ENCODE data around the gene MN1.

Gene MN1

DNA sequence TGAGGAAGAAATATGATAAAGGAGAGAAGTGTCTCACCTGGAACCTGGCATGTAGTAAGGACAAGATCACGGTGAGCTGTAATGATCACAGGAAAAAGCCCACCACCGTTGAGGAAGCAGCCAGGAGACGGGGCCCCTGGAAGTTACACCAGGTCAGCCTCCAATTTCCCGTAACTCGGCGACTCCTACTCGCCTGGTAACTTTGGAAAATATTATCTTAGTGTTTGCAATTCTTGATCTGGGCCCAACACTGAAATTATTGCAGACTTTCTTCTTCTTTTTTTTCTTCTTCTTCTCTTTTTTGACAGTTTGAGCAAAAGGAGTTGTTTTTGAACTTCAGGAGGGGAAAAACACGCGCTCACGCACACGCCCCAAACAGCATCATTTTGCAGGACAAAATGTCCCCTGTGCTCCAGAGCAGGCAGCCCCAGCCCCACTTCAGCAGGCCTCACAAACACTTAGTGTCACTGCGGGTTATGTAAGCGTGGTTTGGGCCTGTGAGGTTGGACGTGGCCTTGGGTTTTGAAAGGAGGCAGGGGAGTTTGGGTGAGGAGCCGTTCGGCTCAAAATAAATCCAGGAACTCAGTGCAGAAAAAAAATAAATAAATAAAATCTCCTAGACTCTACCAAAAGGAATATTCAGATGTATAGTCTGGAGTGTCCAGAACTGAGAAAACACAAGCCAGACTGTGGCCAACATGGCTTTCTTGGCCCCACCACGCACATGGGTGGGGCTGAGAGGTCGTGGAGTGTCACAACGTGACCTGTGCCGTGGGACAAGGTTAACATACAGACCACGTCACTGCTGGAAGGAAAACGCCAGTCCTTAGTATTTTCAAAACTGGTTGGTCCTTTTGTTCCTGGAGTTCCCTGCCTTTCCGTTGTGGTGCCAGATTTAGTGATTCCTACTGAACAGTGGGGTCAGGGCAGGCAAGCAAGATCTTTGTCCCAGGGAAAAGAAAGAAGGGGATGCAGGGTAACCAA, 26.3 kb upstream of the MN1 start:
- in situ Hi-C loops (cut with MboI; ENCODE audit: low sequenced_read_pairs) = no loop called here

DNA sequence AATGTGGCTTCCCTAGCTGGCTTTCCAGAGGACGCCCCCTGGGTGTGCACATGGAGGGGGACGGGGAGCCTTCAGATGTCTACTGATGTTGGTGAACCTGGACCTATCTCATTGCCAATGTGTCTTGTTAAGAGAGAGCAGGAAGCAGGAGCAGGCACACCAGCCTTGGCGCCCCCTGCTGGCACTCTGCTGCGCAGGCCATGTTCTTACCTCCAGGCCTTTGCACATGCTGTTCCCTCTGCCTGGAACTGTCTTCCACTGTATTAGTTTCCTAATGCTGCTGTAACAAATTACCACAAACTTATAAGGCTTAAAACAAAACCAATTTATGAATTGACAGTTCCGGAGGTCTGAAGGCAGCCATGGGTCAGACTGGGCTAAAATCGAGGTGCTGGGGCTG, 23.6 kb upstream of the MN1 start:
- in situ Hi-C loops (cut with MboI; ENCODE audit: low sequenced_read_pairs) = no loop called here

DNA sequence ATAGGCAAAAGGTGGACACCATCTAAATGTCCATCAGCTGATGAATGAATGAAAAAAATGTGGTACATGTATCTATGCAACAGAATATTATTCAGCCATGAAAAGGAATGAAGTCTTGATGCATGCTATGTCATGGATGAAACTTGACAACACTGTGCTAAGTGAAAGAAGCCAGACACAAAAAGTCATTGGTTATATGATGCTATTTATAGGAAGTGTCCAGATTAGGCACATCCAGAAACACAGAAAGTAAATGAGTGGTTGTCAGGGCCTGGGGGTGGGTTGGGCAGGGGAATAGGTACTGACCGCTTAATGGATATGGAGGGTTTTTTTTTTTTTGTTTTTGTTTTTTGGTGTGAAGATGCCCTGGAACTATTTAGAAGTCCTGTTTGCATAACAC, 21.7 kb upstream of the MN1 start:
- in situ Hi-C loops (cut with MboI; ENCODE audit: low sequenced_read_pairs) = no loop called here

DNA sequence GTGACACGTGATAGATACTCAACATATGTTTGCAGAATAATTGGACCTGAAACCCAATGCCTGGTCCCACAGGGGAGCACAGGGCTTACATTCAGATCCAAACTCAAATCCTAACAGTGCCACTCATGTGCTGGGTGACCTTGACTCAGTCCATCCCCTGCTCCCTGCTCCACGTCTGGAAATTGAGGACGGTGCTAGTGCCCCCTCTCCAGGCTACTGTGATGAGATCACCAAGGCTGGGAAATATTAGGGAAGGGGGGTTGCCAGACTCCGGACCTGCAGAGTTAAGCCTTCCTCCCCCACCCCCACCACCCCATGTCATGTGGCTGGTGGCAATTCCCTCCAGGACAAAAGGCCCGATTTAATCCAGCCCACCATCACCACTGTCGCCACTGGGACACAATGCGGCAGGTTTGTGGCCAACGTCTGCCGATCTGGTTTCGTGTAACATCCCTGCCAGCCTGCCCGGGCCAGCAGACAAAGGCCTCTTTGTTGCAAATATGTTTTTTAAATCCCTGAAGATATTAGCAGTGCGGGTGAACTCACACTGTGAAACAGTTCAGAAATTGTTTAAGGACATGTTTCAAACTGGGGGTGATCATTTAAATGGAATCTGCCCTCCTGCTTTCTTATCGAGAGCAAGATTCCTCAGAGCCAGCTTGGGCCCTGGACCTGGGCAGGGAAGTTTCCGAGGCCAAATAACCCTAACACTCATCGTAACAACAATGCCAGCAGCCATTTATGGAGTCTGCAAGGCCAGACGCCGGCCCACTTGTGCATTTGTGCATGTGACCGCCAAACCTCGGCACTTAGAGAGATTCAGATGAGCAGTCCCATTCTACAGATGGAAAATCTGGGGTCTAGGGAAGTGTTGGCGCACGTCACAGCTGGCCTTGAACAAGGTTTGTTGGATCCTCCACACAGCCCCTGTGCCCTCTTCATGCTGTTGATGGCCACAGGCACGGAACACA, 19.6 kb upstream of the MN1 start:
- in situ Hi-C loops (cut with MboI; ENCODE audit: low sequenced_read_pairs) = no loop called here

DNA sequence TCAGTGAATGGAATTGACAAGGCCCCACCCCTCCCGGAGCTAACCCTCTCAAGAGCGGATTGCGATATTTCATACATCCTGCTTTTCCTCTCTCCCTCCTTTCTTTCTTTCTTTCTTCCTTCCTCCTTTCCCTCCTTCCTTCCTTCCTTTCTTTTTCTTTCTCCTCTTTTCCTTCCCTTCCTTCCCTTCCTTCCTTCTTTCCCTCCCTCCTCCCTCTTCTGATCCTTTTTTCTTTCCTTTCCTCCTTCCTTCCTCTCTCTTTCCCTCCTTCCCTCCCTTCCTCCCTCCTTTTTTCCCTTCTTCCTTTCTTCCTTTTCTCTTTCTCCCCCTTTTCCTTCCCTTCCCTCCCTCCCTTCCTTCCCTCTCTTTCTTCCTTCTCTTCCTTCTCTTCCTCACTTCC, 15.0 kb upstream of the MN1 start:
- in situ Hi-C loops (cut with MboI; ENCODE audit: low sequenced_read_pairs) = no loop called here

DNA sequence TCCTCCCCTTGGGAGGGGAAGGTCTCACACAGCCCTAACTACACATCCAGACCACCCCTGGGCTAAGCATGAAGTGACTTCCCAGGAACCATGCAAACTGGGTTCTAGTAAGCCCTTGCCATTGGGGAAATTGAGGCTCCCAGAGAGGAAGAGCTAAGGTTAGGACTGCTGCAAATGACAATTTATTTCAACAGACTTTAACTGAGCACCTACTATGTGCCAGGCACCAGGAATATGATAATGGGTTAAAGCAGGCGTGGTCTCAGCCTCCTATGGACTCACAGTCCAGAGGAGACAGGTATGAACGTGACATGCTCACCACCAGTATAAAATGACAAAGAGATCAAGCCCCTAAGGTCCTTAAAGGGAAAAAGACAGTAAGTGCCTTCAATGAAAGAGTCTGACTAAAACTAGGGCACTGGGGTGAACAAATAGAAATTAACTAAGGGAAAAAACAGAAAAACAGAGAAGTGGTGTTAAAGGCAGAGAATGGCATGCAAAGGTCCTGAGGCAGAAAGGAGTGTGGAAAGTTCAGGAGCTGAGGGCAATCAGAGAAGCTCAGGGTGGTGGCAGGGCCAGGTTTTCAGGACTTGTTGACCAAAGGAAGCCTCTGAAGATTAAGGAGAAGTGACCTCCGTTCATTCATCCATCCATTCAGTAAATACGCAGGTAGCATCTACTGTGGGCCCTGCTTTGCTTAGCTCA, 14.4 kb upstream of the MN1 start:
- in situ Hi-C loops (cut with MboI; ENCODE audit: low sequenced_read_pairs) = no loop called here

DNA sequence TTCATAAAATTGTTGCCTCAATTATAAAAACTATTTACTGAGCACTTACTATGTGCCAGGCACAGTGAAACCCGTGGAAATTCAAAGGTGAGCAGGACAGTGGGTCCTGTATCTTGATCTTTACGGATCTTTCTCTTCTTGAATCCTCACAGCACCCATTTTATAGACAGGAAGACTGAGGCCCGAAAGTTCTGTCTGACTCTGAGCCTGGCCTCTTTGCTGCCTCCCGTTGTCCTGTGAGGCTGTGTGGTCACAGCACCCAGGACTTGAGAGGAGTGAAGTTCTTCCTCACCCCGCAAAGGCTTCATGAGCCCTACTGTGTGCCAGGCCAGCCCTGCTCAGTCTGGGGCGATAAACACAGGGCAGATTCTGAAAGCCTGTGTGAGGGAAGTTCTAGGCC, 13.4 kb upstream of the MN1 start:
- in situ Hi-C loops (cut with MboI; ENCODE audit: low sequenced_read_pairs) = no loop called here

DNA sequence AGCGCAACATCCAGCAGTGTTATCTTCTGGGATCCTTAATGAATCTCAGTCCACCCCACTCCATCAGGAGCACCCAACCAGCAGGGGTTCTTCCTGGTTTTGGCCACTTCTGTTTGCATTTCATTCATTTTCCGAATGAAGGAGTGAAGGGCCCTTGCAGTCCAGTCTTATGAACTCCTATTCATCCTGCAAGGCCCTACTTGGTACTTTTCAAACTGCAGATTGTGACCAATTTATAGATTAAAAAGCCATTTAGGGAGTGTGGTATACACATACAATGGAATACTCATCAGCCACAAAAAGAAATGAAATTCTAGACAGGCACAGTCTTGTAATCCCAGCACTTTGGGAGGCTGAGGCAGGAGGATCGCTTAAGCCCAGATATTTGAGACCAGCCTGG, 10.2 kb upstream of the MN1 start:
- in situ Hi-C loops (cut with MboI; ENCODE audit: low sequenced_read_pairs) = no loop called here

DNA sequence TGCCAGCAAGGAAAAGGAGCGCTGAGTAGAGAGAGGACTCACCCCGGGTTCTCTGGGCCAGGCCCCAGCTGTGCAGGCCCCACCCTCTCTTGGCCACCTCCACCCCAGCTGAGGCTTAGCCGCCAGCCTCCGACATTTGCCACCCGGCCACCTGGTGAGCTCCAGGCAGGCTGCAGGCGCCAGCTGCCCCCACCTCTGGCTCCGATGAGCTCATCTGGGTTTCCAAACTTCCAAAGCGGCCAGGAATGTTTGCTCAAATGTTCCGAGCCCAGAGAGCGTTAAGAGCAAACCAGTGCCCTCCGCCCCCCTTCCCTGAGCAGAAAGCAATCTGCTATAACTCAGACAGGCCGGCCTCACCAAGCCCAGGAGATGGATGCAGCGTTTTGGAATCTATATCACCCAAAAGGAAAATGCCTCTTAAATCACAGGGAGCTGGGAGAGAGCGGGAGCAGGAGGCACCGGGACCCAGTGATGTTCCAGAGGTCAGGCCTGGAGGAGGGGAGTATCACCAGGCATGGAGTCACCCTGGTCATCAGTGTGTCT, 9.1 kb upstream of the MN1 start:
- in situ Hi-C loops (cut with MboI; ENCODE audit: low sequenced_read_pairs) = no loop called here

DNA sequence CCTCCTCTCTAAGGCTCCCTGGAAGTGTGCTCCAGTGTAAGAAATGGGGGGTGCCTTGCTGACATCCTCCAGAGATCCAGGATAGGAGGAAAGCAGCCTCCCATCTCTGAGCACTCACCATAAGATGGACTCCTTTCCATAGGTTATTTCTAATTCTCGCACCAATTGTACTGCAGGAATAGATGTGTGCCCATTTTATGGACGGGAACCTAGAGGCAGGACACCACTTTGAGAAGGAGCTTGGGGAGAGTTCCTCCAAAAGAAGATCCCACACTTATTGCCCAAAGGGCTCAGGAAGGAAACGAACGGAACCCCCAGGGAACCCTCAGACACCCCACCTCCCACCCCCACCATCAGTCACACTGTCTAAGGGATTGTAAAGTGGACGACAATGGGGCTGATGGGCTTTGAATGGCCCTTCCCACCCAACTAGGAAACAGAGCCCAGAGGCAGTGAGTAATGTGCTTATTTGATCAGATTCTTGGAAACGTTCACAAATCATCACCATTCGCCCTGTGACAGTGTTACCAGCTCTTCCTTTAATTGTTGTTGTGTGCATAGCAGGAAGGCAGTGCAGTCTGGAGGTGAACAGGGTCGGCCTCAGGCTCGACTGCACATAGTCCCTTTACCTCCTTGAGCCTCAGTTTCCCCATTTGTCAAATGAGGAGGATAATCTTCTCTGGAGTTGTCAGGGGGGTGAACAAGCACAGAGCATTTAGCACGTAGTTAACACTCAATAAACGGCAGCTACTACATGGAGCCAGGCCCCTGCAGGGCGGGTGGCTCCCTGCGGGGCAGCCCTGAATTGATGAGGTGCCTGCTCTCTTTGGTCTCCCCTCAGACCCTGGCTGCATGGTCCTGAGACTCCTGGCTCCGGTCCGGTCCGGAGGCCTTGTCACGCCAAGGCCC, 8.4 kb upstream of the MN1 start:
- in situ Hi-C loops (cut with MboI; ENCODE audit: low sequenced_read_pairs) = no loop called here

DNA sequence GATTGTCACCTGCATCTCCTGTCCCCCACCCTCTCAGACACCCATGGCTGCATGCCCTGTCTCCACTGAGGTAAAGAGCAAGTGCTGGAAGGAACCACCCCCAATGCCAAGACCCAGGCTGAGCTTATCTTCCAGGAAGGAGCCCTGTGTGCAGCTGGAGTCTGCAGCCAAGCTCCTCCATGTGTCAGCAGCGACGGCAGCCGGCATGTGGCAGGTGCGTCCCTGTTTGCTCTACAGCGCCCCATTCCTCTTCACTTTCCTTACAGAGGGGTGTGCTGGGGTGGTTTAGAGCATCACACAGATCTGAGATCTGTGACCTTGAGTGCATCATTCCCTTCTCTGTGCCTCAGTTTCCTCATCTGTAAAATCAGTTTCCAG, 7.7 kb upstream of the MN1 start:
- in situ Hi-C loops (cut with MboI; ENCODE audit: low sequenced_read_pairs) = no loop called here

DNA sequence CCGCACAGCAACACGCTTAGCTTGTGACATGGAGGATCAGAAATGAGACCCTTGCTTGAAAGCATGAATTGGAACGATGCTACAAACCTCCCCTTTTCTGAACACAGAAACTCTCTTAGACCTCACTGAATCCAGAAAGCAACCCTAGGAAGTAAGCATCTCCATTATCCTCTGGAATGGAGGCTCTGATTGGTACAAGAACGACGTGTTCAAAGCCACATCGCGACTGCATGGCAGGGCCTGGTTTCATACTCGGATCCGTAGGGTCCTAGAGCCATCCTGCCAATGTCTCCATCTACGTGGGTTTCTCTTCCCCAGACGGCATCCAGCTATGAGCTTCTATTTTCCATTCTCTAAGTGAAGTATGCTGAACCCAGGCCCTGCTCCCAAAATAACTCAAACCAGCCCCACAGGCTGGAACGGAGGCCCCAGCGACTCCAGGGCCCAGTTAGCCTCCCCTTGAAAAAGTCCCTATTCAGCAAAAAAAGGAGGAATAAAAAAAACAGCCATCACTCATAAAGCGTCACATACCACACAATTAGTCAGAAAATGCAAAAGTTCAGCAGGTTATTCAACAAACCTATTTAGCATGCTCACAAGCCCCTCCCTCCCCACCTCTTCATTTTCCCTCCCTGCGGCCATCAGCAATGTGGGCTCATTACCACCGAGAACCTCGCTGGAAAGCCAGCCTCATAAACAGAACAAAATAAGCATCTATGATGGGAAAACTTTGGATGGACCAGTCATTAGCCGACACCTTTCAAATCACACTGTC, 7.1 kb upstream of the MN1 start:
- in situ Hi-C loops (cut with MboI; ENCODE audit: low sequenced_read_pairs) = no loop called here

DNA sequence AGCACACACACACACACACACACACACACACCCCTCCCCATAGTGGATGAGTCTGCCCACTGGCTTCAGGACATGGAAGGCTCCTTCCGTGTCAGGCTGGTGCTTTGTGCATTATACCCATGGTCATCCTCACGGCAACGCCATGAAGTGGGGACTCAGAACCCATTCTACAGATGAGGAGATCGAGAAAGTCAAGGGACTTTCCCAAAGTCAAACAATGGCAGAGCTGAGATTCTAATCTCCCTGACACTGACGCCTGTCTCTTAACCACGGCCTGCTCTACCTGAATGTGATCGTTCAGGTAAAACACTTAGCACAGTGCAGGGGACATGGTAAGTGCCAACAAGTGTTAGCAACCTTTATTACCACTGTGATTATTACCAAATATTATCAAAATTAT, 4.3 kb upstream of the MN1 start:
- in situ Hi-C loops (cut with MboI; ENCODE audit: low sequenced_read_pairs) = no loop called here

DNA sequence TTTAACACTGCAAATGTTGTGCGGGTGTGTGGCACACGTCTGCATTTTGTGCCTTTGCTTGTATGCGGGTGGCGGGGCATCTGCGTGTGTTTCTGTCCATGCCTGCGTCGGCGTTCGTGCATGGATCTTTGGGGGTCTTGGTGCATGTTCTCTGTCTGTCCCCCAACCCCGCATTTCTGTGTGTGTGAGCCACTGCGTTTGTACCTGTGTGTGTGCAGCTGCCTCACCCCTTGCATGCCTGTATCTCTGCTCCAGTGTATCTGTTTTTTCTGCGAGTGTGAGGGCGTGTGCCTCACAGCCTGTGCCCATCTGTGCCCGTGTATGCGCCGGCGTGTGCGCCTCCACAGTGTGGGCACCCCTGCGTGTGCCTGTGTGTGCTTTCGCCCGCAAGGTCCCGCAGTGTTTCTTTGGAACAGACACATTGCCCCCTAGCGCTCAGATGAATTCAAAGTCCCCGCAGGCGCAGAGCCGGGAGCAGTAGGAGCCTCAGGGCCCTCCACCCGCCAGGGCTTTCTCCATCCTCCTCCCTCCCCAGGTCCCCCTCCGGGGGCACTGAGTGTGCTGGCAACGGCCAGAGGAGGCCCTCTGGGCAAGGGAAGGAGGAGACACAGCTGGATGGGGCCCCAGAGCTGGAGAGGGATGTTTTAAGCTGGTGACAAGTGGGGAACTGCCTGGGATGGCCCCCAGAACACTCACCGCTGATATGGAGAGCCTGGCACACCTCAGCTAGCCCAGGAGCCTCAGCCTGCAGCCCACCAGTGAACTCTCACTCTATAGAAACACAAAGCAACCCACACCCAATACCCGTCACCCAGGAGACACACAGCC, 3.1 kb upstream of the MN1 start:
- in situ Hi-C loops (cut with MboI; ENCODE audit: low sequenced_read_pairs) = no loop called here

DNA sequence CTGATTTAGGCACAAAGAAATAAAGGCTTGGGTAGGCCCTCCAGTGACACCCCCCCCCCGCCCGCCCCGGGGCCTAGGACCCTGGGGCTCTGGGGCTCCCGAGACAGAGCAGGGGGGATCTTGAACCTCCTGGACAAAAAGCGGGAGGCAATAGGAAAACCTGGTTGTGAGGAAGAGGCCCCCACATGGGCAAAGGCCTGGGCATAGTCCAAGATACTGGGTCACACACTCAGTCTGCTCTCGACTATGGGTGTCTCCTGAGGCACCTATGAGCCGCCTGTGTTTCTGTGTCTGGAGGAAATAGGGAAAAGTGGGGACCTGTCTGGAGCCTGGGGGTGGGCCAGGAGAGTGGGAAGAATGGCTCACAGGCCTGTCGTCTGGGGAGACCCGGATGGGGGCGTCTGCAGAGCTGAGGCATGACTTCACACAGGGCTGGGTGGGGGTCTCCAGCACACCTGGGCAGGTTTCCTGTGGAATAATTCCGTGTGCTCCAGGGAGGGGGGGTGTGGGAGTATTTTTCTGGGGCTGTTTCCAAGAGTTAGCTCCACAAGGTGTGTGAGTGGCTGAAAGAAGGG, 2.4 kb upstream of the MN1 start:
- in situ Hi-C loops (cut with MboI; ENCODE audit: low sequenced_read_pairs) = no loop called here

DNA sequence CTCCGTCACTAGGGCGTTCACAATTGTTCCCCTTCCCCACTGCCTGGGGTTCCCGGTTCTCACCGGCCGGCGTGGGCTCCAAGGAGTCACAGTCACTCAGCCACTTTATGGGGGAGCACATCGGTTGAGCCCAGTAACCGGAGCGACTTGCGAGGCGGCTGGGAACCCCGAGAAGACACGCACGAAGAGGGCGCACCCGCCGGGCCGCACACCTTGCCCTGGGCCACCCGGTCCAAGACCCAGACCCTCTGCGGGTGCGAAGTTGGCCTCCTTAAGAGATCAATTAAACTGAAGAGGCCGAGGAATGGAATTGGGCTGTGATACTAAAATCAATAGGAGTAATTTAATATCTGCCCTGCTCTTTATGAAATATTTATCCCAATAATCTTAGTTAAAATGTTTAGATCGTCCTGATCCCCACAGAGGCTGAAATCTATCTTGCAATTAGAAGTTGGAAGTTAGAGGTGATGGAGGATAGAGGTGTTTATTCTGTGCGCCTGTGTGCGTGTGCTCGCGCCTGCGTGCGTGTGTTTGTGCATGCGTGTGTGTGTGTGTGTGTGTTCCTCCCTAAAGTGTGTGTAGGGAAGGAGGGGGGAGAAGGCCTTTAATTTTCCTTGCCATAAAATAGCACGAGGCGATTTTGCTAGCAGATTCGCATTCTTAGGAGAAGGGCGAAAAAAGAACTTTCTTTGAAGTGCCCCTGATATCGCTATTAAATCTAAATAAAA, 954 bp upstream of the MN1 start:
- in situ Hi-C loops (cut with MboI; ENCODE audit: low sequenced_read_pairs) = no loop called here

DNA sequence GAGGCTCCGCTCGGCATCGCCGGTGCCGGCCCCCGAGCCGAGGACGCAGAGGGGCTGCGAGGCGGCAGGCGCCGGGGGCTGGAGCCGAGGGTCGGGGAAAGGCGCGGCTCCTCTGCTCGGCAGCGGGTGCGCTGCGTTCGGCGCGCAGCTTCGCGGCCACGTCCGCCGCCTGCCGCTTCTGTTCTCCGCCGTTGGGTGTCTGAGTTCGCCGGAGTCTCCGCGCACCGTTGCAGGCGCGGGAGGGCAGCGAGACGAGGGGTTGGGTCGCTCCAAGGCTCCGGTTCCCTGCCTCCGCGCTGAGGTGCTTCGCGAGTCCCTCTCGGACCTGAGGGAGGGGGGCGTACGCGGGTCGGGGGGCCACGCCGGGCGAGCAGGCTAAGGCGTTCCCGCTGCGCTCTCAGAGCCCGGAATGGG, 347 bp downstream of the MN1 start:
- in situ Hi-C loops (cut with MboI; ENCODE audit: low sequenced_read_pairs) = no loop called here
